Activated CD4-positive, alpha-beta T cell treated with anti-CD3 and anti-CD28 coated beads for 24 hours (primary cell): Measurements from ENCODE around the gene C3orf52.

Source experiments
- DNase-seq, 2 donors: peaks; one replicate each; pipeline ENCODE4 v3.0.0-alpha.2; 2020; ENCODE audit warnings: low read depth in 2 of 2

C3orf52 gene

DNA sequence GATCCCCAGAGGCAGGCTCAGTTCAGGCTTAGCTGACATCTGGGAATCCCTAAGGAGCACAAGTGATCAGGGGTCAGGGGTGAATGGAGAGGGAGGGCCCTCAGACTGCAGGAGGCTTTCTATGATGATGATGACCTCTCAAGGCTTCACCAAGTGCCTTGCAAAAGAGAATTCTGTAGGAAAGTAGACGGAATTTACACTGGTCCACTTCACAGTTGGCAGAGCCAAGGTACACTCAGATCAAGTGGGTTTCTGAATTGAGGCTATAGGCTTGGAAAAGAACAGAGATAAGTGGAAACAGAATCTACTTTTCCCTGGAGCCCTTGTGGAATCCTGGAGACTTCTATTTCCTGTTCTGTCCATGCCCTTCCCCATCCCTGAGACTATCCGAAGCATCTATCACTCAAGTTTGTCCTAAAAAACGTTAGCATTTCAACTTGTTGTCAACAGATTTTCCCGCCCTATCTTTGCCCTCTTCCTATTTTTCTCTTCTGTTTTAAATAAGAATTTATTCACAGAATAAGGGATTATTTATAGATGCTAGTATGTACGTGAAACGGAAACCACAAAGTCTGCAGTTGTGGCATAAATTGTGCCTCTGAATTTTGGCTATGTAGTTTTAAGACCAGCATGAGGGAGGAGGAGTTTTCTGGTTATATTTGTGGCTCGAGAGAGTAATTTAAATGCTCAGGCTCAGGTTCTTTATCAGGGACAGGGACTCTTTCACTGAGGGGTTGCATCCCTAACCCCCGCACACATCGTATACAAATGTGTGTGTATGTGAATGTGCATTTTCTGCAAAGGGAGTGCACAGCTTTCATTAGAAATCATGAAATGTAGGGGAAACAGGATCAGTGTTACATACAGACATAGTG lies 34.0 kb downstream of the C3orf52 start:
- DNase-seq: no peak

- no peak for DNase-seq
These were observed 35.7 kb downstream of the C3orf52 start for GRCh38 chr3:112121577-112122547.

GRCh38 chr3:112122870-112123269 lies 36.7 kb downstream of the C3orf52 start:
- DNase-seq: no peak

DNA sequence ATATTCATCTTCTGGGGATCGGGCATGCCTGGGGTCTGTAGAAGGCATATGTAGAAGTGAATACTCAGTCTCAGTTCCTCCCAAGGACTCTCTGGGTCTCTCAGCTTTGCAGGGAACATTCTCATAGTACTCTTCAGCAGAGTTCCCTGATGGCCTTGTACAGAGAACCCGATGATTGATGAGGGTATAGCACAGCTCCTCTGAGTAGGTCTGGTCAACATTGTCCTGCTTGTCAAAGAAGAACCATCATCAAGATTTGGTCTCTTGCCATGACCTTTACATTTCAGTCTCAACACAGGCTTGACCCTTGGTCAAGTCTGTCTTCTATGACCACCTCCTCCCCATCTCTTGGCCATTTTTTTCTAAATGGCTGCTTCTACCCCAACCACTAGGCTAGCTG lies 37.4 kb downstream of the C3orf52 start:
- no peak for DNase-seq

DNA sequence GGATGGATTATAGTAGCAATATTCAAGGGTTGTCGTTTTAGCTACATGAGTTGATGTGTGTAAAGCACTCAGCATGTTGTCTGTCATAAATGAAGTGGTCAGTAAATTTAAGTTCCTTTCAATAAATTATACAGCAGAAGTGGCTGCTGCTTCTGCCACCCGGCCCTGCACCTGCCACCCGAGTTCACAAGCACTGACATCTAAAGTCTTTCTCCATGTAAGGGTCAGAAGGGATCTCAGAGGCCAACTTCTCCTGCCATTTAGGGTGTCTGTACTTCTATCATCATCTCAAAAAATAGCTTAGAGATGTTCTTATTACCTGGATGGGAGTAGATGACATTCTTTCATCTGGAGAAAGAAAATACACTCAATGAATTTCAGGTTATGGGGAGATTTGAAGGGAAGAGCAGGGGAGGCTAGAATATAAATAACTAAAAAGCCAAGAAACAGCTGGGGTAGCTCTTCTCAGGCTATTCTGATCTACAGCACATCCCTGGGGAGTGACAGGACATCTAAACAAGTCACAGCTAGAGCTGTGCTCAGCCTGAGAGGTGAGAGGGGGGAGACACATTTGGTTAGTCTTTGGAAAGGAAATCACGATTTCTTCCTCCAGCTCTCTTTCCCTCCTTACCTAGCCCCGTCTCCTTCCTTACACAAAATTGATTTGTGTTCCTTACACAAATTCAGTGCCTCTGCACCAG lies 38.9 kb downstream of the C3orf52 start:
- DNase-seq: no peak

GRCh38 chr3:112126511-112126911 lies 40.3 kb downstream of the C3orf52 start:
- no peak for DNase-seq

- DNase-seq: no peak
These were observed 41.6 kb downstream of the C3orf52 start for GRCh38 chr3:112127522-112128494.

DNA sequence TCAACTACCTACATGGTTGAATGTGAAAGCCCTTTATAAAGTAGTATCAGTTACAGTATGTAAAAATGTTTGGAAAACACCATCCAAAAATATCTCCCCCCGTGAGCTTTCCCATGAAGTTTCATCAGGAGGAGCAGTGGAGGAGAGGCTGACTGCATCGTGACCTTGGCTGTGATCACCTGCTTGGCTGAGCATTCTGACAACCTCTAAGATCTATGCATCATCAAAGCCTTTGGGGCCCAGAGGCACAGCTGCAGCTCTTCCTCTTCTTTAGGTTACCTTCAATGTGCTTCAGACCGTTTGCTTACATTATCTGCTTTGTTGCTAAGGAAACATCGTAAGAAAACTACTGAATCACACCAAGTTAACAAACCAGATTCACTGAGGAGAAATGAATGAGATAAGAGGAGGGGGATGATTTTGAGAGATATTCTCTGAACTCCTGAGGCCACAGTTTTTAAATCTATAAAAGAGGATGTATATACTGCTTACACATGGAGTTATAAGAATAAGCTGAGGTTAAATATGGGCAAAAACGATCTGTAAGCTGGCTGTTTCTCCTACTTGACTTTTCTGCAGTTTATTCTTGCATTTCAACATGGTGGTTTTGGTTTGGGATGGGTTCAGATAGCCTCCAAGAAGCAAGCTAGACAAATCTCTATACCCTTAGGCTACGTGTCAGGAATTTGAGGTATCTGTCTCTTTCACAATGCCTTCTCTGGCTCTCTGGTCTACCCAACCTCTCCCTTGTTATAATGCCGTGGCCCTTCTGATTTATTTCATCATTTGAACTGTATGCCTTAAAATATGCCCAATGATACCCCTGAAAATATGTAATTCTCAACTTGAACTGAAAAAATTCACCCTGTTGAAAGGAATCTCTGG lies 42.9 kb downstream of the C3orf52 start:
- DNase-seq: peak in 1 of 2 donors; percentile 31

DNA sequence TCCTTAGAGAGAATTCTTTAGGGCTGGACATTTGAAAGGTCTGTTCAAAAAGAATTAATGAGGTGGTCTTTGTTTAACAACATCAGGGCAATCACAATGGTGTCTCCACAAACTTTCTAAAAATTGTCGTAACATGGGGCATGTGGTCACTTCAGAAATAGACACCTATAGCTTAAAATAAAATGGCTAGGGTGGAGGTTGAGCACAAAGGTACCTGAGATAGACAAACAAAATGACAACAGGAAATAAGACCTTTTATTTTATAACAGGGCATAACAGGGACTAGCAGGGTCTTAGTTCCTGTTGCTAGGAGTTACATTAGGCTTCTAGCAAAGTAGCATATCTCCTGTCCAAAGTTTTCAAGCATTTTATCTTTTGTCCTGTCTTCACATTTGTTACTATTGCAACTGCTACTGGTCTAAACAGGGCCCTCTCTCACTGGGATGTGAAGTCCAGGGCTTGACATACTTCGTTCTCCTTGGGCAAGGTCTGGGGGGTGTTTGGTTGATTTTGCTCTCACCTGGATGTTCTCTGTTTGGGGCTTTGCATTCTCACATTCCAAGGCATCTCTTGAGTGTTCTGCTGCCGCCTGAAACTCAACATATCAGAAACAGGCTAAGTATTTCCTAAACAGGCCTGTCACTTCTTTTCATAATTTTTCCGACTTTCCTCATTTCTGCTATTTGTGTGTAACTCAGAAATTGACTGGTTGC lies 43.9 kb downstream of the C3orf52 start:
- no peak for DNase-seq

- DNase-seq: no peak
These were observed 44.4 kb downstream of the C3orf52 start for GRCh38 chr3:112130638-112130993.

DNA sequence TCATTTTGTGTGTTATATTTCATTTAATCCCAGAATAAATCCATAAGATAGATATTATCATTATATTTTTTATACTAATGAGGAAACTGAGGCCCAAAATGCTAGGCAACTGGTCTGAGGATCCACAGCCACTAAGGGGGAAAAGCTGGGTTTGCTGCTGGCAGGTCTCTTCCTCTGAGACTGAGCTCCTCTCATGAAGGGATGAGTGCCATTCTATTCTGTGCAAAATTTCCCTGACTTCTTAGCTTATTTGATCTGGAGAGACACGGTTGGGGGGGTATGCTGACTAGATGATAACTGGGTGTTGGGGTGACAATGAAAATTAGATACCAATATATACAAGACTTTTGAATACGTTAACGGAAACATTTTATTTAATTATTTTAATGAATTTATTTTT lies 44.9 kb downstream of the C3orf52 start:
- no peak for DNase-seq

DNA sequence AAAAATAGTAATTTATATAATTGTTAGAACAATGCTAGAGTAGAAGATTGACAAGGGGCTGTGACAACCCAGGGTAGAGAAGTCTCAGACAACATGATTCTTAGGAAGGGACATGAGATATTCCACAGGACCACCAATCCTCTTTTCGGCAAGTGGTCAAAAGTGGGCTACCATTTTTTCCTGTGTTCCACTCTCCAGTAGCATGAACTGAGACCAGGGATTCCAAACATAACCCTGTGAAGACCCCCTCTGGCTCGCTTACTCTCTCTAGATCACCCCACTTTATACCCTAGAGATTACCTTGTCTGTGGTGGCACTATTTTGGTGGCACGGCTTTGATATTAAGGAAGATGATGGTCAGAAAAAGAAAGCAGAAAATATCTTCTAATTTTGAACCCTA lies 45.9 kb downstream of the C3orf52 start:
- DNase-seq: no peak

GRCh38 chr3:112132554-112132953 lies 46.4 kb downstream of the C3orf52 start:
- no peak for DNase-seq

DNA sequence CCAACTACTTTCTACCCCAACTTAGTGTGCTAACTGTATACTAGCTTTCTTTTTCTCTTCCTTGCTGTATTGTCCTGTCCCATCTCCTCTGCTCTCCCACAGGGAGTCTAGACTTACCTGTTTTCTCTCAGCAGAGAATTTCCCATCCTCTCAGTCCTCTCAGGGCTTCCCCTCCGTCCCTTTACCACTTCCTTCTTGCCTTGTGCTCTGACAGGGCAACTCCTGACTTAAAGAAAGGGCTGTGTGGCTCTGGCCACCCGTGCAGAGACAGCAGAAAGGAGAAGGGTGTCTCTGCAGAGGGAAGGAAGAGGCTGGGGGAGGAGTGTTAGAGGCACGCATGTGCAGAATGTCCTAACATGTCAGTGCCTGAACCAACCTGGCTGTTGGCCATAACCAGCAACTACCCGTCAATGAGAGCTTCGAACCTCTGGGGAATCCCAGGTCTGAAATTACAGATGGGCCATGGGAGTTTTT lies 46.8 kb downstream of the C3orf52 start, which contains the start of gene GCSAM:
Gene GCSAM, minus strand, starts transcription at position 274 of the 474 bp plus-strand sequence. Its CDS starts 128 bp downstream, at position 146.
- DNase-seq: peak; percentile 24 to 41

GRCh38 chr3:112133626-112134334 lies 47.6 kb downstream of the C3orf52 start:
- DNase-seq: no peak

- DNase-seq: no peak
These were observed 48.3 kb downstream of the C3orf52 start for GRCh38 chr3:112134335-112135124.

GRCh38 chr3:112136046-112136445 lies 49.9 kb downstream of the C3orf52 start:
- no peak for DNase-seq
